GM21515 (cell line): ENCODE data around the gene OTOP3.

ENCODE experiments used
- ATAC-seq: cut with Tn5 transposase; IDR thresholded peaks from one replicate; pipeline ENCODE4 v1.9.1; 2021; ENCODE audit not compliant: unreplicated experiment

The OTOP3 gene

GRCh38 chr17:74916851-74917199, 18.9 kb upstream of the OTOP3 start:
- ATAC-seq = no peak

- ATAC-seq = no peak
Measured at GRCh38 chr17:74917430-74917829, 18.3 kb upstream of the OTOP3 start.

DNA sequence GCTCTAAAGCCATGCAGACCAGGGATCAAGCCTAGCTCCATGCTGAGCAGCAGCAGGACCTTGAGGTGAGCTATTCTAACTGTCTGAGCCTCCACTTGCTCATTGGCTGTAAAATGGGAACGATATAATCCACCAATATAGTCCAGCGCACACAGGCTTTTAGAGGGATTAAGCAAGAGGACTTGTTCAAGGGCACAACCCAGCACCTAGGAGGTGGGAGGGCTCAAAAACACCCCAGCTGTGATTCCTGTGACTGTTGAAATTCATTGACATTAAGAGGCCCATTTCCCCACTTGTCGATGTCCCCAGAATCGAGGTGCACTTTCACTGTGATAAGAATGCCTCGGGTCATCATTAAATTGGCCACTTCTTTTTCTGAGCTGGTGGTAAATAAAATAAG, 16.8 kb upstream of the OTOP3 start:
- no peak for ATAC-seq

DNA sequence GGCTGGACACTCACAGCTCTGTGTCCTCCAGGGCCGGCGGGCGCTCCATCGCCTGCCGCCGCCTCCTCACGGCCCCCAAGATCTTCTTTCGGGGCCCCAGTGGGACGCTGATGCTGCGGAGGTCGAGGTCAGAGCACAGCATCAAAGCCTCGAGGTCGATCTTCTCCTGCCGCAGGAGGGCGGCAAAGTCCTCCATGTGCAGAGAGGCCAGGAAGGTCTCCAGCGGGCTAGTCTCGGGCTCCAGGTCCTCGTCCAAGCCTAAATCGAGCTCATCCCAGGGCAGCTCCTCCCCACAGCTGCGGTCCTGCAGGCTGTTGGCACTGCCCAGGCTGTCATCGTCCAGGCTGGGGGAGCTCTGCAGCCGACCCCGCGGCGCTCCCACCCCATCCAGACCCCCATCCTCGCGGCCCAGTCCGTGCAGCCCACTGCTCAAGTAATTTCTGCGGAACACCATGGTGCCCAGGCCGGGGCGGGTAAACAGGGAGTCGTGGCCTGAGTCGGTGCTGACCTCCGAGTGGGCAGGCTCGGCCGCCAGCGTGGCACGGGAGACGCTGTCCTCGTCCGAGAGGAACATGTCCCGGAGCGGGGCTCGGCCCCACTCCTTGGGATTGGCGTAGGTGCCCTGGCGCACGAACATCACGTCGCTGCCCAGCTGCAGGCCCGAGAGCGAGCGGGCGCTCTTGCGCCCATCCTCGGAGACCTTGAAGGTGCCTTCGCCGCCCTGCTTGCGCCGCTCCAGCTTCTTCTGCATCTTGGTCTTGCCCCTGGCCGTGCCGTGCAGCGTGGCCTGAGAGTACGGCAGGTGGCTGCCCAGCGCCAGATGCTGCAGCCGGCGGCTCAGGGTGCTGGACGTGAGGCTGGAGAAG, 16.0 kb upstream of the OTOP3 start:
- no peak for ATAC-seq

DNA sequence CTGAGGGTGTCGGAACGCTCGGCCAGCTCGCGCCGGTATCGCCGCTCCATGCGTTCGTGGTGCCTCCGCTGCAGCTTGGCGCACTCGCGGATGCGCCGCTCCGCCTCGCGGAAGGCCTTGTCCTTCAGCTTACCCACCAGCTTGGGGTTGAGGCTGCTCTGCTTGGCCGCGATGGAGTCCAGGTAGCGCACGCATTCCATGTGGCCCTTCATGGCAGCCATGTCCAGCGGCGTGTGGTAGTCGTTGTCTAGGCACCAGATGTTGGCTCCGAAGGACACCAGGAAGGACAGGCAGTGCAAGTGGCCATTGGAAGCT, 15.4 kb upstream of the OTOP3 start:
- ATAC-seq = no peak

DNA sequence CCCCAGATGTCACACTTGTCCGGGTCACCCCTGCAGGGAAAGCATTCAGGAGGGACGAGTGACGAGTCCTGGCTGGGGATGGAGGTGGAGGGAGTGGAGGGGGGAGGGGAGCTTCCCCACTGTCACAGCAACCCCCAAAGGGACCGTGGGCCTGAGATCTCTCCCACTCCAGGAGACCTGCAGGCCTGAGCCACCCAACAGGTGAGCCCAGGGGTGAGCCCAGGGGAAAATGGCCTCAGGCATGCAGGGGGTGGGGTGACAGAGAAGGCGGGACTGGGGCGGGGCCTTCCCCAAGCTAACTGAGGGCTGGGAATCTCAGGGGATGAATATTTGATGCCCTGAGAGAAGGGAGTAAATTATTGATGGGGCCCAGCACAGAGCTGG, 15.1 kb upstream of the OTOP3 start:
- no peak for ATAC-seq

DNA sequence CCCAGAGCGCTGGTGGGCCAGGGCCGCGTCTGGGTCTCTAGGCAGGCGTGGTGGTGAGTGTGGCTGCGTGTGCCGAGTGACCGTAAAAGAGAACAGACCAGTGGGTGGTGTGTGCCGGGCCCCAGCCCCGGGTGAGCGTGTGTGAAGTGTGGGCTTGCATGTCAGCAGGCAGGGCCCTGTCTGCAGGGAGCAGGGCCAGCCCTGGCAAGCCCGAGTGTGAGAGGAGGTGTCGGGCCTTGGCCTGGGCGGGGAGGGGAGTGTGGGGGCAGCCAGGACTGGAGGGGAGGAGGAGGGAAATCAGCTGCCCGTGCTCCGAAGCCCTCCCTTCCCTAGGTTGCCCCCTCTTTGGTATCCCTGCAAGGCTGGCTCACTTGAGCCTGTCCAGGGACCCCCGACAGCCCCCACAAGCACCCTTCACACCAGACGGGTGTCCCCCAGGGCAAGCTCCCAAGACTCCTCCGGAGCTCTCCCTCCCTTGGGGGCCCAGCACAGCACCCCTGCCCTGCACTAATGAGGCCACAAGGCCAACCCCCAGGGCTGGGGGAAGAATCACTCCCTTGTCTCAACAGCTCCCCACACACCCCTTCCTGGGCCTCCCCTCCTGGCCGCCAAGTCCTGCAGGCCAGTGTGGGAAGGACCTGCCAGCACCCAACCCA, 14.5 kb upstream of the OTOP3 start:
- ATAC-seq = no peak

- no peak for ATAC-seq
Measured at GRCh38 chr17:74921769-74922168, 13.9 kb upstream of the OTOP3 start.

DNA sequence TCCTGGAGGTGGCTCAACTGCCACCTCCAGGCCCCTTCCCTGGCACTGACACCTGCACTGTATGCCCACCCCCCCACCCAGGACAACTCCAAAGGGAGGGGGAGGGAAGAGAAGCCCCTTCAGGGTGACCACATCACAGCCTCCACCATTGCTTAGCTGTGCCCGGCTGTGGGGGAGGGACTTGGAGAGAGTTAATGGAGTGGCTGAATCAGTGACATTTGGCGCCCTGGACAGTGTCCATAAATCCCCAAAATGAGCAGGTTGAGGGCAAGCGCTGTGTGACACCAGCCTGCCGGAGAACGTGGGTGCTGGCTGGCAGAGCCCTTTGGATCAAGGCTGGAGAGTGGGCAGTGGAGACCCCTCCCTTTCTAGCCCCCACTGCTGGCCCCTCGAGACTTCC, 13.5 kb upstream of the OTOP3 start:
- ATAC-seq = no peak

DNA sequence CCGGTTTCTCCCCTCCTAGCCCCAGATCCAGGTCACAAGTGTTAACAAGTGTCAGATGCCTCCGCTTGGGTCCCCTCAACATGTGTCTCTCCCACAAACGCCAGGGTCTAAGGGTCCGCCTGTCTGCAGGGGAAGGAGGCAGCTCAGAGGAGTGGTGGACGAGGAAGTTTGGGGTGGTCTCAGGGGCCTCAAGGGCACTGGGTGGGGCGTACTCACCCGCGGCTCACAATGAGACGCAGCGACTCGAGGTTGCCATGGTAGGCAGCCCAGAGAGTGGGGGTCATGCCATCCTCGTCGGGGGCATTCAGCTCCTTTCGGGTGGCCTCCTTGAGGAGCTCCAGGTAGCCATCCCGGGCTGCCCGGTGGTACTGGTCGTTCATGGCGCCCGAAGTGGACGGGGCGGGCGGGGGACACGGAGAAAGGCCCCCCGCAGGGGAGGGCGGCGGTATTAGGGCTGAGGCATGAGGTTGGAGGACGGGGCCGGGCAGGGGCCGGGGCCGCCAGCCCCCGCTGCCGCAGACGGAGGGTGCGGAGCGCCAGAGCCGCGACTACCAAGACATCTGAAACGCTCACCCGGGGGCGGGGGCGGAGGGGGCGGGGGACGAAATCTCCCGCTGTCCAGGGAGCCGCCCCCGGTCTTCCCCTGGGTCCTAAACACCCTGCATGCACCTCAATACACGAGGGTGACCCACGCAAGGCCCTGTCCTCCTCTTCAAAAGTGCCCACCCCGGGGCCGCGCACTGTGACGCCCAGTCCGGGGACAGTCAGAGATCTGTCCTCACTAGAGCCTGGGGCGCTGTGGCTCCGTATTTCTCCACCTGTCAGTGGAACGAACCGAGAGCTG, 12.8 kb upstream of the OTOP3 start, which contains the start of gene USH1G:
USH1G (minus strand) TSS at position 562 of the 844 bp plus-strand sequence; CDS start at position 380, 182 bp downstream.
- no peak for ATAC-seq

DNA sequence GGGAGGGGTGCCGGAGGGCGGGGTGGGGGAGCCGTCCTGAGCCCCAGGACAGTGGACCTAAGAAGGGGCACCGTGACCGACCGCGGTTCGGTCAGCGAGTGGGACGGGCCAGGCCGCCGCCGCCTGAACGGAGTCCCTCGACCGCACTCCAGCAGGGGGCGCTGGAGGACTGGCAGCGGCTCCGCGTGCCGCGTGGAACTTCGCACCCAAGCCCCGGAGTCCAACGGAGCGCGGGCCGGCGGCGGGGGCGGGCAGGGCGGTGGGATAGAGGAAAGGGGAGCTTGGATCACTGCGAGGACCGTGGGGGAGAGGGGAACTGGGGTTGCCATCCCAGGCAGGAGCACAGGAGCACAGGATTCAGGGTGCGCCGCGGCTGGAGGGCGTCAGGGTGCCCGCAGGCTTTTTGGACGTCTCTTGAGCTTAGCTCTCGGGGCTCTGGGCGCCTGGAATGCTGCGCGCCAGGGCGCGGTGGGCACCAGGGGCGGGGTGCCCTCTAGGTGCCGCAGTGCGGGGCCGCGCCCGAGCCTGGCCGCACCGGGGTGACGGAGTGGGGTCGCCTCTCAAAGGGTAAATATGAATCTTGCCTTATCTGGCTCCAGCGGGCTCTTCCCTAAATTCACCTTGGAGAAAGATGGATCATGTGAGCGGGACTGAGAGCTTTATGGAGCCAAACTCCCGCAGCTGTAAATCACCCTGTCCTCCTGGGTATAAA, 12.0 kb upstream of the OTOP3 start:
- no peak for ATAC-seq

- no peak for ATAC-seq
Measured at GRCh38 chr17:74924250-74924948, 11.3 kb upstream of the OTOP3 start, which contains the start of gene OTOP2. Gene OTOP2, plus strand, starts transcription at chr17:74924273. Its CDS starts 360 bp downstream, at chr17:74924633.

DNA sequence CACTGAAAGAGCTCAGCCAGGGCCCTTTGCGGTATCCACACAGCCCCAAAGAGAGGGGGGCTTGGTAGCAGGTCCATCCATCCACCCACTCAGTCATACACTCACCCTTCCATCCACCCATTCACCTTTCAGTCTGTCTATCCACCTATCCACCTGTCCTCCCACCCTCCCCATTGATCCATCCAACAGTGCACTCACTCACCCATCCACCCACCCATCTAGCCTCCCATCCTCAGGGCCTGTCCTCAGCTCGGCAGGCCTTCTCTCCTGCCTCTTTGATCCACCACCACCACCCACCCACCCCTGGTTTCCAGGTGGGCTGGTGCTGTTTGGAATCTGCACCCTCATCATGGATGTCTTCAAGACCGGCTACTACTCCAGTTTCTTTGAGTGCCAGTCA, 10.5 kb upstream of the OTOP3 start:
- no peak for ATAC-seq

- ATAC-seq = no peak
Measured at GRCh38 chr17:74928786-74929185, 6.9 kb upstream of the OTOP3 start.

DNA sequence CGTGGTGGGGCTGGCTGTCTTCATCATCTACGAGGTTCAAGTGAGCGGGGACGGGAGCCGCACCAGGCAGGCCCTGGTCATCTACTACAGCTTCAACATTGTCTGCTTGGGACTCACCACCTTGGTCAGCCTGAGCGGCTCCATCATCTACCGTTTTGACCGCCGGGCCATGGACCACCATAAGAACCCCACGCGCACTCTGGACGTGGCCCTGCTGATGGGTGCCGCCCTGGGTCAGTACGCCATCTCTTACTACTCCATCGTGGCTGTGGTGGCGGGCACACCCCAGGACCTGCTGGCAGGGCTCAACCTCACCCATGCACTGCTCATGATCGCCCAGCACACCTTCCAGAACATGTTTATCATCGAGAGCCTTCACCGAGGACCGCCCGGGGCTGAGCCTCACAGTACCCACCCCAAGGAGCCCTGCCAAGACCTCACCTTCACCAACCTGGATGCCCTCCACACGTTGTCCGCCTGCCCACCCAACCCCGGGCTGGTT, 5.1 kb upstream of the OTOP3 start:
- ATAC-seq = no peak

DNA sequence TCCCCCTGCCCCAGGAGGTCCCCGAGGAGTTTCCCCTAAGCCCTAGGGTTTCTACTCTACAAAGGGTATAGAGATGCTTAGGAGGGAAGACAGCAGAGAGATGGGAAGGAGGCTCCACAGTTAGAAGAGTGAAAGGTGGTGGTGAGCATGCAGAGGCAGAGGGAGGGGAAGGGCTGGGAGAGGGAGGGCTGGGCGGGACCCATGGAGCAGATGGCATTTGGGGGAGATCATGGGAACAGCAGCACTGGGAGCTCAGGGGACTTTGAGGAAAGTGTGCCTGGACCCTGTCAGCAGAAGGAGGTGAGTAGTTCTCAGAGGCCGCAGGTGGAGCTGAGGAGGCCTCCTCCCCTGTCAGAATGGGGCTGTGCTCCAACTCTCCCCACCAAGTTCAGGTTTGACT, 650 bp upstream of the OTOP3 start:
- ATAC-seq = no peak

DNA sequence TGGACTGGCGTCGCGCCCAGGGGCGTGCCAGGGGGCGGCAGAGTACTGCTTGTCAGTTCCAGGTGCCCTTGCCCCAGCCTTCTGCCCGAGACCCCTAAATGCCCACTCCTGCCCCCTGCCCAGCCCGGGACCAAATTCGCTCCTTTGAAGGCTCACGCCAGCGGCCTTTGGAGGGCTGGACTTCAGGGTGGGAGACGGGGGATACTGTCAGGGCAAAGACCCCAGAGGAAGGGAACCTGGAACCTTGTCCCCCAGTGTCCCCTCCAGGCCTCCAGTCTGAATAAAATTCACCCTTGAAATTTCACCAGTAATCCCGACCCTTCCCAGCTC, 737 bp downstream of the OTOP3 start:
- ATAC-seq = no peak

DNA sequence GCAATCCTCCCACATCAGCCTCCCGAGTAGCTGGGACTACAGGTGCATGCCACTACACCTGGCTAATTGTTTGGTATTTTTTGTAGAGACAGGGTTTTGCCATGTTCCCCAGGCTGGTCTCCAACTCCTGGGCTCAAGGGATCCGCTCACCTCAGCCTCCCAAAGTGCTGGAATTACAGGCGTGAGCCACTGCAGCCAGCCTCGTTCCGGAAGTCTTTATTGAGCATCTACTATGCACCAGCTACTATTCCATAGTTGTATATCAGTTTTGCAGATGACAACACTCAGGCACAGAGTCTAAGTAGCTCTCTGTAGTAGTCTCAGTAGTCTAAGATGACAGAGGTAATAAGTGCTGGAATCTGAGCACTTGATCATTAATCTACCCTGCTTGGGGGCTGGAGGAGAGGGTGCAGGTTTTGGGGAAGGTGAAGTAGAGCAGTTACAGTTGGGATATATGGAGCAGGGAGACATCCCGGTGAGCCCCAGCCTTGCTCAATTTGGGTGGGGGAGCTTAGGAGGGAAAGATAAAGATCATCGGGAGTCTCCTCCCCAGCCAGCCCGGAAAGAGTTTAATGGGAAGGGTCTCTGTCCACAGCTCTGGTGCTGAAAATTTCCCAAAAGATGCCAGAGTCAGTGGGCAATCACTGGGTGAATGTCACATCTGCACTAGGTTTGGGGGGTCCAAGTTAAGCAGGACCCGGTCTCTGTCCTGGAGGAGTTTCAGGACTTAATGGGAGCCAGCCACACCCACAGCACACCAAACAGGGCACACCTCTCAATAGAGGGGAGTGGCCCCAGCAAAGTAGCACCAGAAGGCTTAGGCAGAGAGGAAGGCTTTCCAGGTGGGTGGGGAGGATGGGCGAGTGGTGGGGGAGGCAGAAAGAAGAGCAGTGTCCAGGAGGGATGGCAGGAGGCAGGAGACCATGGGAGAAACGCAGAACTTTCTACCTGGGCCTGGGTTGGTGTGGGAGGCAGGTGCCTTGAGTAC, 1.7 kb downstream of the OTOP3 start:
- no peak for ATAC-seq
